ENCODE data around the gene KBTBD12. TPM values are rescaled to one million over a fixed set of nuclear protein-coding genes. Genes with fewer than 3 reads are reported as not detected.

The KBTBD12 gene, protein sequence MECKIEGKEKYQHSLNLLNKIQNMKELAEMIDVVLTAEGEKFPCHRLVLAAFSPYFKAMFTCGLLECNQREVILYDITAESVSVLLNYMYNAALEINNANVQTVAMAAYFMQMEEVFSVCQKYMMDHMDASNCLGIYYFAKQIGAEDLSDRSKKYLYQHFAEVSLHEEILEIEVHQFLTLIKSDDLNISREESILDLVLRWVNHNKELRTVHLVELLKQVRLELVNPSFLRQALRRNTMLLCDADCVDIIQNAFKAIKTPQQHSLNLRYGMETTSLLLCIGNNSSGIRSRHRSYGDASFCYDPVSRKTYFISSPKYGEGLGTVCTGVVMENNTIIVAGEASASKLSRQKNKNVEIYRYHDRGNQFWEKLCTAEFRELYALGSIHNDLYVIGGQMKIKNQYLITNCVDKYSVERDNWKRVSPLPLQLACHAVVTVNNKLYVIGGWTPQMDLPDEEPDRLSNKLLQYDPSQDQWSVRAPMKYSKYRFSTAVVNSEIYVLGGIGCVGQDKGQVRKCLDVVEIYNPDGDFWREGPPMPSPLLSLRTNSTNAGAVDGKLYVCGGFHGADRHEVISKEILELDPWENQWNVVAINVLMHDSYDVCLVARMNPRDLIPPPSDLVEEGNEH
- 10 to 100 TPM in 1 of 4 donors, 1 to 10 TPM in 3; 3.3 to 17.5 (median 4.3) TPM for total RNA-seq

DNA sequence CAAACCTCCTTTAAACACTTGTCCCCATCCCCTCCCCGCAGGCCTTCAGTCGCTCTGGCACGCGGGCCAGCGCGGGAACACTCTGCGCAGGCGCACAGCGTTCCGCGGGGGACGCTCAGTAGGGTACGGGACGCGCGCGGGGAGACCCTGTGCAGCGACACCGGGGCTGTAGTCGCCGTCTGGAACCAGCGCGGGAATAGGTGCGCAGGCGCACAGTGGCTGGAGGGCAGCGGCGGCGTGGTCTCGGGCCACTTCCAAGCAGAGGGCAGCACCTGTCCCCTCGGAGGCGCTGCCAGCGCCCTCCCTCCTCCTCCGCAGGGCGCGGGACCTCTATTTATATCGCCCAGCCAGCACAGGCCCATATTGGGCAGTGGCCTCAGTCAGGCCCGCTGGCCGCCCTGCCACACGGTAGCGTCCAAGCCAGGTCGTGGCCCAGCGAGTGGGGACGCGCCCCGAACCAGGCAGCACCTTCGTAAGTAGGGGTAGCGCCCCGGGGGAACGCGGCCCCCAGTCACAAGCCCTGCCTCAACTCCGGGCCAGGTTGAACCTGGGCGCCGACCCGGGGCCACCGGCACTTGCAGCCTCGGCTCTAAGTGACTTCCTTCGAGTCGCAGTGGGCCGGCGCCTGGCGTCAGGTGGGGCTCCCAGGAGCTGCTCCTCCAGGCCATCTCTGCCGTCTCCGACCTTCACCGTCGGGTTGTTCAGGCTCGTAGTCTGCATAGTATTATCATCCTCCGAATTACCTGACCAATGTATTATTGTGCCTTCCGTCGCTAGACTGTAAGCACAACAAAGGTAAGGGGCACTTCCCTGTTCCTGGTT lies at the start of gene KBTBD12:
KBTBD12 (plus strand) TSS at position 118 of the 822 bp plus-strand sequence. CDS start 7,830 bp downstream, outside the sequence.
- 8 to 35% methylated on average over 5 to 64 of the region's 69 CpGs for WGBS, 2 donors (ENCODE audit: low coverage in 1 of 2)
- in situ Hi-C loops (cut with MboI; ENCODE audit: low pct_ligation_motif_present in 1 of 4, low pct_unique_long_range_greater_than_20kb in 1 of 4, low sequenced_read_pairs in 3 of 4) (no loop called here), intact Hi-C loops (cut with DNase I; ENCODE audit: low total_unique reads) (no loop called here)
- no peaks in the 10 kb centered on the region for H3K9me3 ChIP-seq
- peak within 1 kb of the TSS; percentile 62 to 82 (median 72) for H3K27ac ChIP-seq
- no peaks in the 10 kb centered on the region for H3K36me3 ChIP-seq
- peak within 1 kb of the TSS; percentile 23 to 50 (median 36) for H3K4me3 ChIP-seq
- peak; percentile 28 for DNase-seq
- no peaks in the 10 kb centered on the region for H3K27me3 ChIP-seq
- TF ChIP-seq EP300 (IDR thresholded peaks at IDR 0.05; ENCODE audit: low read depth), result no peak
- no peak for TF ChIP-seq CTCF (IDR thresholded peaks at IDR 0.05)
- TF ChIP-seq POLR2AphosphoS5 (IDR thresholded peaks at IDR 0.05), result no peak
- peak; percentile 21 for TF ChIP-seq POLR2A (IDR thresholded peaks at IDR 0.05)
- peaks cover 7 to 29% (median 20%) of the 10 kb centered on the region in 4 donors for H3K4me1 ChIP-seq

DNA sequence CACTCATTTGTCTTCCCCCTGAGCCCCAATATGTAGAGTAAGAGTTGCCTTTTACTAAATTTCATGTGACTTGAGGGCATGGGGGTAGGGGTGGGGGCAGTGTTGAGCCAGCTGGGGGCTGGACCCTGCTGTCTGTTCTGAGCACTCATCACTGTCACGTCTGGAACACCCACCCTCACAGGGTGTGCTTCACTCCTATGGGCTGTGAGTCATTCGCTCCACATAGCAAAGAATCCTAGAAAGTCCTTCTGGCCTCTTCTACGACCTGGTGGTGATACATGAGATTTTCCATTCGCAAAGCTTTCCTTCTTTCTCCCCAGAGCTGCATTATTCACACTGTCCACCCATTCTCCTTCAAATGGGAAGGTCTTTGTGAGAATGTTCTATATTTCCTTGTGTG lies 49.1 kb upstream of the KBTBD12 start:
- in situ Hi-C loops (cut with MboI; ENCODE audit: low pct_ligation_motif_present in 1 of 4, low pct_unique_long_range_greater_than_20kb in 1 of 4, low sequenced_read_pairs in 3 of 4) (no loop called here), intact Hi-C loops (cut with DNase I; ENCODE audit: low total_unique reads) (no loop called here)
- no peaks in the 10 kb centered on the region for H3K4me1 ChIP-seq
- no peak overlapping the region for H3K4me3 ChIP-seq
- H3K27me3 ChIP-seq, result no peaks in the 10 kb centered on the region
- H3K36me3 ChIP-seq, result no peaks in the 10 kb centered on the region
- TF ChIP-seq POLR2A (IDR thresholded peaks at IDR 0.05) (no peak), POLR2AphosphoS5 (IDR thresholded peaks at IDR 0.05) (no peak), EP300 (IDR thresholded peaks at IDR 0.05; ENCODE audit: low read depth) (no peak), CTCF (IDR thresholded peaks at IDR 0.05) (no peak)
- 88 to 89% methylated on average over 3 to 4 of the region's 4 CpGs for WGBS, 2 donors (ENCODE audit: low coverage in 1 of 2)
- no peaks in the 10 kb centered on the region for H3K9me3 ChIP-seq
- DNase-seq, result no peak
- H3K27ac ChIP-seq, result no peak overlapping the region

DNA sequence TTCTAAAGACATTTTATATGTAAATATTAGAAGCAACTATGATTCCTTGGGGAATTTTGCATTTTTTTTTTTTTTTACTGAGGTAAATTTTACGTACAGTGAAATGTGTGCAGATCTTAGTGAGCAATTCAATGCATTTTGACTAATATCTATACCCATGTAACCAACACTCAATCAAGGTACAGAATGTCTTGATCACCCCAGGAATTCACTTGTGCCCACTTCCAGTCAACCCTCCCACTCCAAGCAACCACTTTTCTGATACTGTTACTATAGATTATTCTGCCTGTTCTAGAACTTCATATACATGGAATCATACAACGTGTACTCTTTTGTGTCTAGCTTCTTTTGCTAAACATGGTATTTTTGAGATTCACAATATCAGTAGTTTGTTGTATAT lies 47.6 kb upstream of the KBTBD12 start:
- no peak overlapping the region for H3K27ac ChIP-seq
- 66 to 80% methylated on average over 2 of the region's 2 CpGs for WGBS, 2 donors (ENCODE audit: low coverage in 1 of 2)
- H3K27me3 ChIP-seq, result no peaks in the 10 kb centered on the region
- no peaks in the 10 kb centered on the region for H3K4me1 ChIP-seq
- H3K36me3 ChIP-seq, result no peaks in the 10 kb centered on the region
- no peak overlapping the region for H3K4me3 ChIP-seq
- in situ Hi-C loops (cut with MboI; ENCODE audit: low pct_ligation_motif_present in 1 of 4, low pct_unique_long_range_greater_than_20kb in 1 of 4, low sequenced_read_pairs in 3 of 4), result no loop called here
- H3K9me3 ChIP-seq, result no peaks in the 10 kb centered on the region
- DNase-seq, result no peak
- TF ChIP-seq POLR2A (IDR thresholded peaks at IDR 0.05) (no peak), EP300 (IDR thresholded peaks at IDR 0.05; ENCODE audit: low read depth) (no peak)
- intact Hi-C loops (cut with DNase I; ENCODE audit: low total_unique reads), result no loop called here

- in situ Hi-C loops (cut with MboI; ENCODE audit: low pct_ligation_motif_present in 1 of 4, low pct_unique_long_range_greater_than_20kb in 1 of 4, low sequenced_read_pairs in 3 of 4), result no loop called here
- H3K27ac ChIP-seq, result no peak overlapping the region
- no peak for TF ChIP-seq POLR2AphosphoS5 (IDR thresholded peaks at IDR 0.05)
- no peak for TF ChIP-seq CTCF (IDR thresholded peaks at IDR 0.05)
- no peak for TF ChIP-seq EP300 (IDR thresholded peaks at IDR 0.05; ENCODE audit: low read depth)
- no peak for TF ChIP-seq POLR2A (IDR thresholded peaks at IDR 0.05)
- H3K27me3 ChIP-seq, result no peaks in the 10 kb centered on the region
- intact Hi-C loops (cut with DNase I; ENCODE audit: low total_unique reads), result no loop called here
- no peaks in the 10 kb centered on the region for H3K4me1 ChIP-seq
- no peaks in the 10 kb centered on the region for H3K36me3 ChIP-seq
- no peak overlapping the region for H3K4me3 ChIP-seq
- no peaks in the 10 kb centered on the region for H3K9me3 ChIP-seq
- DNase-seq, result no peak
Measured at GRCh38 chr3:127867986-127868385, 47.0 kb upstream of the KBTBD12 start.

All from transverse colon (tissue), 4 donors.